HepG2 (cell line): ENCODE data around the gene SART1. TPM values are rescaled to one million over a fixed set of nuclear protein-coding genes. Genes with fewer than 3 reads are reported as not detected.

ENCODE experiments used
- JUNB ChIP-seq: sonication (generic); formaldehyde crosslinking; IDR thresholded peaks from 2 replicates; pipeline ENCODE4 v1.8.0; 2022; ENCODE audit warnings: missing genetic modification reagents, mild to moderate bottlenecking, borderline replicate concordance
- MAFK ChIP-seq, 2 experiments: IDR thresholded peaks in 1 of 2; conservative IDR thresholded peaks in 1 of 2; 2 replicates each; pipeline ENCODE4 v1.6.1; 2011; ENCODE audit warnings: improper control_type of control experiment in 2 of 2, low read length in 2 of 2
- NFYC ChIP-seq: IDR thresholded peaks from 2 replicates; pipeline ENCODE4 v1.6.1; 2016; ENCODE audit warnings: missing genetic modification reagents, missing compliant biosample characterization
- SKI ChIP-seq: fragments of 450-650 bp; IDR thresholded peaks from one replicate; pipeline ENCODE4 v1.6.1; 2018; ENCODE audit warnings: mild to moderate bottlenecking; ENCODE audit not compliant: partially characterized antibody
- STAG1 ChIP-seq: sonication (generic); formaldehyde crosslinking; IDR thresholded peaks from 2 replicates; pipeline ENCODE4 v1.4.0; 2020; ENCODE audit warnings: missing genetic modification reagents
- ZNF407 ChIP-seq: sonication (generic); formaldehyde crosslinking; IDR thresholded peaks from one replicate; pipeline ENCODE4 v1.5.1; 2020; ENCODE audit warnings: mild to moderate bottlenecking, missing genetic modification reagents; ENCODE audit errors: not compliant biosample characterization
- ZNF431 ChIP-seq: sonication (generic); formaldehyde crosslinking; IDR thresholded peaks from 2 replicates; pipeline ENCODE4 v1.9.0; 2022; ENCODE audit warnings: missing genetic modification reagents, low read depth, mild to moderate bottlenecking, borderline replicate concordance
- ZNF609 ChIP-seq: sonication (generic); formaldehyde crosslinking; IDR thresholded peaks from 2 replicates; pipeline ENCODE4 v1.4.0; 2020; ENCODE audit warnings: mild to moderate bottlenecking, missing genetic modification reagents, borderline replicate concordance
- ZNF878 ChIP-seq: sonication (generic); formaldehyde crosslinking; IDR thresholded peaks from 2 replicates; pipeline ENCODE4 v1.8.1; 2023; ENCODE audit warnings: mild to moderate bottlenecking, missing genetic modification reagents, moderate library complexity
- polyA plus RNA-seq, 8 experiments: library from polyadenylated mRNA; depleted of rRNA in 3 of 8; stranded (reverse) in 7 of 8; unstranded in 1 of 8; fragments of >200 nt; fragmentation: Illumina TruSeq in 4 of 8; extraction: Trizol in 4 of 8; gene quantifications; 2 replicates each; pipeline versions ENCODE4 v1.2.1 to v1.2.3, GENCODE V29; 2011 to 2016; ENCODE audit warnings: low read depth in 4 of 8, missing spikeins in 1 of 8, mixed read lengths in 1 of 8; ENCODE audit not compliant: insufficient read depth in 1 of 8
- total RNA-seq, 5 experiments: library from RNA; depleted of rRNA; stranded (reverse); fragments of >200 nt; fragmentation: Illumina TruSeq; extraction: Trizol; gene quantifications; 2 replicates each; pipeline ENCODE4 v1.2.3, GENCODE V29; 2016; ENCODE audit warnings: low read depth in 1 of 5

SART1 gene
- total and polyA plus RNA-seq, 2 of the 13 experiments (the other 11 are each of a cell fraction or from before 2014, with no cell fraction given): 11.3 to 22.5 TPM

GRCh38 chr11:65961267-65962140, at the start of gene SART1 (continued):
- TF ChIP-seq ZNF609 (CRISPR knock-in tag): 0 out of 2 replicates have a peak, but pooled peaks have one; percentile 27
- no peak for TF ChIP-seq JUNB (CRISPR knock-in tag)
- TF ChIP-seq ZNF431 (CRISPR knock-in tag): no peak
- TF ChIP-seq ZNF407: peak; percentile 39
- TF ChIP-seq STAG1 (CRISPR knock-in tag): 0 out of 2 replicates have a peak, but pooled peaks have one; percentile 16
- peak; percentile 44 for TF ChIP-seq SKI
- no peak for TF ChIP-seq MAFK (conservative IDR thresholded peaks at IDR 0.05 in 1 of 2, IDR thresholded peaks at IDR 0.05 in 1 of 2; ENCODE audit: low read length in 2 of 2)
- no peak for TF ChIP-seq NFYC (CRISPR knock-in tag)
- peak; percentile 70; the same call in 1 of the 2 replicates for TF ChIP-seq ZNF878 (CRISPR knock-in tag)
